HG02588 (cell line): ENCODE results near the gene PPP1R26.
"Not testable (repeated sequence)": the region's sequence is repeated elsewhere in the genome, so short reads cannot be mapped to it uniquely, and the experiment has no call there.

Experiments
- ATAC-seq: cut with Tn5 transposase; IDR thresholded peaks from one replicate; pipeline ENCODE4 v1.9.1; 2021; ENCODE audit warnings: mild to moderate bottlenecking, moderate library complexity; ENCODE audit not compliant: unreplicated experiment

The PPP1R26 gene, protein sequence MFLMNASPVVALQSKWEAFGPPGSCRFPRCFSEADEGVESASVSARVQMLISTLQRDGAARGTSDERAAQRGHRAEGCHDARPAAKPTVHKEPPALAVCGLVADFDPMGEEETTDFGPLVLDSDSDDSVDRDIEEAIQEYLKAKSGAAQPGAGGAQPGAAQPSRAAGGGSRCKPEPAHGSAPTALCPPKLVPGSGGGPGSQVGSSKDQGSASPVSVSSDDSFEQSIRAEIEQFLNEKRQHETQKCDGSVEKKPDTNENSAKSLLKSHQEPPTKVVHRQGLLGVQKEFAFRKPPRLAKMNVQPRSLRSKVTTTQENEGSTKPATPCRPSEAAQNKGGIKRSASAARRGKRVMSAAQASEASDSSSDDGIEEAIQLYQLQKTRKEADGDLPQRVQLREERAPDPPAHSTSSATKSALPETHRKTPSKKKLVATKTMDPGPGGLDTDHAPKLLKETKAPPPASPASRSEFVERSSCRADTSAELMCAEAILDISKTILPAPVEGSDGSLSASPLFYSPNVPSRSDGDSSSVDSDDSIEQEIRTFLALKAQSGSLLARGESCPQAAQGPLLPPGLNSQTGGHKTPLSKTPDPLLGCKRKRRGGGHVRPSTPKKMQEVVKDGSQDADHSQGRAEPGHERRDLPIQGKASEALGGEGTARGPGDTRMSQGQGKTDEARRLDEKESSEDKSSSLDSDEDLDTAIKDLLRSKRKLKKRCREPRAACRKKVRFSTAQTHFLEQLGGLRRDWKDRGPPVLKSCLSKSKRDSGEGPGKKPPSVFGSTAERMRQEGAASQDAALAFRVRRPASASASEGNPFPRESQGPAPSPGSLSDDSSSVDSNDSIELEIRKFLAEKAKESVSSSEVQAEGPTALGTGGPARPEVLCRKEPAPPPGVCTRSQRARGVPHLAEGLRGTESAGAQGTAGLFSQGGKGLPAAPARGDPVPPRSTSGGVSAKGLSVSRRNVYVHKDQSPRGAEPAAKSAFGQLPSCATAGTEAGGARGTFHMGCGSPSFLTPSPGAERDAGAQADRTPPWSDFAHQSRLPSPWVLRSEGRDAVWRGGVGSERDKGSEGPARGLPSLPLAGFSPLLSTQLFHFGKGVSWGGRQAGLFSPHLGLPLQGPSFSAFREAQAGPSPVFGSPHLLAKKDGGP (N-terminal part only)

DNA sequence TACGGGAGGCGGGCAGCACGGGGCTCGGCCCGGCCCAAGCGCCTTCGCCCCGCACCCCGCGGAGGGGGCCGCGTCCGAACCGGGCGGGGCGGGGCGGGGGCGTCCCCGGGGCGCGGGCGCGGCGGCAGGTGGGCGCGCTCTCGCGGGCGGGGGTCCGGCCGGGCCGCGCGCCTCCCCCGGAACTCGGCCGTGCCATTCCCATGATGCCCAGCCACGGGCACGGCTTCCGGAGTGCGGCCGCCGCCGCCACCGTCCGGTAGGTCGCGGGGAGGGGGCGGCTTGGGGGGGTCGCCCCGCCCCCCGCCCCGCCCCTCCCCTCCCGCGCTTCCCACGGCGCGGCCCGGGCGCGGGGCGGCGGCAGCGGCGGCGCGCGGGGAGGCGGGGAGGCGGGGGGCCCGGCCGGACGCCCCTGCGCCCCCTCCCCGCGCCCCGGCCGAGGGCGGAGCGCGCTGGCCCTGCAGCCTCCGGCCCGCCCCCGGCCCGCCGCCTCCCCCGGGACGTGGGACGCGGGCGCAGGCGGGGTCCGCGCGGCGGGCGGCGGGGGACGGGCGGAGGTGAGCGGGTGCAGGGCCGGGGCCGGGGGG, at the start of gene PPP1R26:
TSS of gene PPP1R26 (plus strand) at position 314 of the 584 bp plus-strand sequence. CDS start 4,729 bp downstream, outside the sequence.
- peak; percentile 43 for ATAC-seq

DNA sequence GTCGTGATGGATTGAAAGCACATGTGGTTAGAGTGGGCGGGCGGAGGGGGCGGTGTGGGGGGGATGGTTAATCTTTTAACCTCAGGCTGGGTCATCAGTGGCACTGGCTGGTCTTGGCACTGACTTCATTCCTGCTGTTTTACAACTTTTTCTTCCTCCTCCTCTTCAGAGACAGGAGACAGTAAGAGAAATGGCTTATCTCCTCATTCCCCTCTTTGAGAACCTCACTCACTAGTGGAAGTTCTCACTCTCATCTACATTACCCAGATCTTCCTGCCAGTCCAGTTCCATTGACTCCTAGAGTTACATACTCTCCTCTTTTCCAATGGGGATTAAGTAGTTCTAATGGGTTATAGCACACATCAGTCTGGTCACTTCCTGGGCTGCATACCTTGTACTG, 42.3 kb upstream of the PPP1R26 start:
- no peak for ATAC-seq

DNA sequence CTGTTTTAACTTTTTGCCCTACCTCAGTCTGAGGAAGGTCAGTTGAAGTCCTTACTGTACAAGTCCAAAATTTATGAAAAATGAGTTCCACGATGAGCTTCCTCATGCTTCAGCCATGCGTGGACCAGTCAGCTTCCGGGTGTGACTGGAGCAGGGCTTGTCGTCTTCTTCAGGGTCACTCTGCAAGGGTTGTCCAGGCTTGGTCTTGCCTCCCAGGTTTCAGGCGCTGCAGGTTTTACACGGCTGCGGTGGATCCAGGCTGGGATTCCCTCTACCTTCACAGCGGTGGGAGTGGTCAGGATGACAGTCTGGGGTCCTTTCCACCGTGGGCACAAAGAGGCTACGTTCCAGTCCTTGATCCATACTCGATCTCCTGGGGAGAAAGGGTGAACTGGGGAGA, 41.9 kb upstream of the PPP1R26 start:
- ATAC-seq: not testable (repeated sequence)

DNA sequence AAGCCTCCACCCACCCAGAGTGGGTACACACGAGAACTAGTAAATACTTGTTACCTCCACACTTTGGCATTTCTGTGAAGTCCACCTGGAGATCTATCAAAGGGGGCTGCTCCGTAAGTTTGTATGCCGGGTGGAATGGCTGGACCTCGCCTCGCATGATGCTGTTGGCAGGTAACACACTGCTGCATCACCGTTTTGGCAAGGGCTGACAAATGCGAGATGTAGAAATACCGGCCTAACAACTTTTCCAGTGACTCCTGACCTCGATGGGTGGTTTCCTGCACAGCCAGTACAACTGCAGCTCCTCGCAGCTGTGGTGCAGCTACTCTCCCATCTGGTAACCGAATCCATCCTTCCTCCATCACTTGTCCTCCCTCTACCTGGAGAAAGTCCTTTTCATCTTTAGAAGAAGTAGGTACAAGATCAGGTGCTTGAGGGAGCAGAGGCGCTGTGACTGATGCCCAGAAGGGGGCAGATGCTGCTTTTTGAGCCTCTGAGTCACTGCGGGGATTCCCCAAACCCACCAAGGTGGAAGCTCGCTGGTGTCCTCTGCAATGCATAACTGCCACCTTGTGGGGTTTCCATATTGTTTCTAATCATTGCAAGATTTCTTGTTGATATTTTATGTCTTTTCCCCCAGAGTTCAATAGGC, 40.9 kb upstream of the PPP1R26 start:
- not testable (repeated sequence) for ATAC-seq

DNA sequence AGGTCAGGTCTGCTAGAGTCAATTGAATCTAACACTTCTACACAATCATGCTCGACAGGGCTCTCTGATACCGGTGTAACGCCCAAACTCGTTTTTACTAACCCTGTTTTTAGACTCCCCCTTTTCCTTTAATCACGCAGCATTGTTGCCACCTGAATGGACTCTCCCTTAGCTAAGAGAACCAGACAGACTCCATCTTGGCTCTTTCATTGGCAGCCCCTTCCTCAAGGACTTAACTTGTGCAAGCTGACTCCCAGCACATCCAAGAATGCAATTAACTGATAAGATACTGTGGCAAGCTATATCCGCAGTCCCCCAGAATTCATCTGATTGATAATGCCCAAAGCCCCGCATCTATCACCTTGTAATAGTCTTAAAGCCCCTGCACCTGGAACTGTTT, 40.1 kb upstream of the PPP1R26 start:
- not testable (repeated sequence) for ATAC-seq

DNA sequence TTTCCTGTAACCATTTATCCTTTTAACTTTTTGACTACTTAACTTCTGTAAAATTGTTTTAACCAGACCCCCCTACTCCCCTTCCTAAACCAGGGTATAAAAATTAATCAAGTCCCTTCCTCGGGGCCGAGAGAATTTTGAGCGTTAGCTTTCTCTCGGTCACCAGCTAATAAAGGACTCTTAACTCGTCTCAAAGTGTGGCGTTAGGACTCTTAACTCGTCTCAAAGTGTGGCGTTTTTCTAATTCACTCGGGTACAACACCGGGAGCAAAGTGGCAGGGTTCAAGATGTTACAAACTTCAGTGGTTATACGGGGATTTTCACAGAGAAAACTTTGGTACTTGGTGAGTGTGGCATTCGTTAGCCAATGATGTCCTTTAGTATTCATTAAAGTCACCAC, 39.7 kb upstream of the PPP1R26 start:
- no peak for ATAC-seq

DNA sequence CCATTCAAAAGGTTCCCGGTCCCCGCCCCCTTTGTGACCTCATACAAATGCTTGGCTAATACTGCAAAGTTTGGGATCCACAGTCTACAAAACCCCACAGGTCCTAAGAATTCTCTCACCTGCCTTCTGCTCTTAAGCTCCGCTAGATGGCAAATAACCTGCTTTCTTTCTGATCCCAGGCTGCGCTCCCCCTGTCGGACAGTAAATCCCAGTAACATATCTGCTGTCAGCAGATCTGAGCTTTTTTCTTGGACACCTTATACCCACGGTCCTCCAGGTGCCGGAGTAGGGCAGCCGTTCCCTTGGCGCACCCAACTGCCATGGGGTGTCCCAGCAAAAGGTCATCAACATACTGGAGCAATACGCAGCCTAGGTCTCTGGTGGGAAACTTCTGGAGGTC, 39.0 kb upstream of the PPP1R26 start:
- ATAC-seq: no peak

DNA sequence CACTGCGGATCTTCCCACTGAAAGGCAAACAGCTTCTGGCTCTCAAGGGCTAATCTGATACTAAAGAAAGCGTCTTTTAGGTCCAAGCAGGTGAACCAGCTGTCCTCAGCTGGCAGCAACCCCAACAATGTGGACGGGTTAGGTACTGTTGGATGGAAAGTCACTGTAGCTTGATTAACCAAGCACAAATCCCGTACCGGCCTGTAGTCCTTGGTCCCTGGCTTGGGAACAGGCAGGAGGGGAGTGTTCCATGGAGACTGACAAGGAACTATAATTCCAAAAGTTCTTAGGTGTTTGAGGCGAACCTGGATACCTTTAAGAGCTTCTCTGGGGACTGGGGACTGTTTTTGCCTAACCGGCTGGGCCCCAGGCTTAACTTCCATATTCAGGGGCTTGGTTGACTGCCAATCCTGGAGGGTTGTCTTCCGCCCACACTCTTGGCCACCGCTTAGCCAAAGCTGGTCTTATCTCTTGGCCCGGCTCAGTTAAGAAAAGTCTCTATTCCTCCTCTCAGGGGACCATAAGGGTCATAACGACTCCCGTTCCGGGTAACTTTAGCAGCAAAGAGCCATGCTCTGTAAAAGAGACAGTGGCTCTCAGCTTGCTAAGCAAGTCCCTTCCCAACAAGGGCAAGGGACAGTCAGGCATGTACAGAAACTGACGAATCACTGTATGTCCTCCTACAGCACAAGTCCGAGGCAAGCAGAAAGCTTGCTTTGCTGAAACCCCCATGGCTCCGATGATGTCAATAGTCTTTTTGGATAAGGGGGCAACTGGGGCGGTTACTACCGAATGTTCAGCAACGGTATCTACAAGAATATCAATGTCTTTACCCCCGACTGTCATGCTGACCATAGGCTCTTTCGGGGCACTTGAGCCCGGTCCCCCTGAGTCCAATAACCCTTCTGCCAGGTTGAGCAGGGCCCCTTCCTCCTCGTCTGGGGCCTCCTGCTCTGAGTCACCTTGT, 38.2 kb upstream of the PPP1R26 start:
- ATAC-seq: not testable (repeated sequence)

DNA sequence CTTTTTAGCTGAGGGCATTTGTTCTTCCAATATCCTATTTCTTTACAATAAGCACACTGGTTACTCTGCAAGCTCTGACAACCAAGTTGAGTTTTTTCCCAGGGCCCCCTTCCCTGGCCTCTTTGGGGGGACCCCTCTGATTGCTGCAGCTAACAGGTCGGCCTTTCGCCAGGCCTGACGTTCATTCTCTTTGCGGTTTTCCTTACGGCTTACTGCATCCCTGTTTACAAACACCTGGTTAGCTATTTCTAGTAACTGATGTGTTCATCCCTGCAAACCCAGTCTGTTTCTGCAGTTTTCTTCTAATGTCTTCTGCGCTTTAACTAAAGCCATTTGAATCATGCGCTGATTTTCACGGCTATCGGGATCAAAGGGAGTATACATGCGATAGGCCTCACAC, 37.5 kb upstream of the PPP1R26 start:
- no peak for ATAC-seq

DNA sequence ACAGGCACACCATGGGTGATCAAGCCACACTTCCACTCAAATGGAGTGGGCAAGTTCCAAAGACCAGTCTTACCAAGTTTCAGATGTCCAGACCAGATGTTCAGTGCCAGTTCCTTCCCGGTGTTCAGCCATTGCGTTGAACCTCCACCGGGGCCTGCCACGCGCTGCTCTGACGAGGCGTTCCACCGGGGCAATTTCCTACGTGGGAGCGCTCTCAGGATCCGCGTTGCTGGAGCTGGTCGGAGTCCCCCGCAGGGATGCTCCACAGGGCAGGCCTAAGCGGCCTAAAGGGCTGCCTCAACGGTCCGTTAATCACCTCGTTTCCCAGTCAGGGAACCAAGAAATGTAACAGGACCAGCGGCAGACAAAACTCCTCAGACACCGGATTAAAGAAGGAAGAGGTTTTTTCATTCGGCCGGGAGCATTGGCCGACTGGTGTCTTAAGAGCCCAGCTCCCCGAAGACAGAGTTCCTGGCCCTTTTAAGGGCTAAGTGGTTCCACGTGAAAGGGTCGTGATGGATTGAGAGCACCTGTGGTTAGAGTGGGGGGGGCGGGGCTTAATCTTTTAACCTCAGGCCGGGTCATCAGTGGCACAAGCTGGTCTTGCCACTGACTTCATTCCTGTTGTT, 35.7 kb upstream of the PPP1R26 start:
- no peak for ATAC-seq

DNA sequence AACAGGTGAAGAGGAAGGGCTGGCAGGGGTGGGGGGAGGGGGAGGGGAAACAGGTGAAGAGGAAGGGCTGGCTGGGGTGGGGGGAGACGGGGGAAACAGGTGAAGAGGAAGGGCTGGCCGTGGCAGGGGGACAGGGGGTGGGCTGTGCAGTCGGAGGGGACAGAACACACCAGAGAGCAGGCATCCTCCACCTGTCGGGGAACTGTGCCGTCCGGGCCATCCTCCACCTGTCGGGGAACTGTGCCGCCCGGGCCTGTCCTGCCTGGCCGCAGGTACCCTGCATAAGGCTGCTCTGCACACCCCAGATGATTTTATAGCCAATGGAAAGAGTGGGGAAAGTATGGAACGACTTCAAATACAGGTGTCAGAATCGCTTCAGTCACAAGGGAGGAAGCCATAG, 32.5 kb upstream of the PPP1R26 start:
- no peak for ATAC-seq

DNA sequence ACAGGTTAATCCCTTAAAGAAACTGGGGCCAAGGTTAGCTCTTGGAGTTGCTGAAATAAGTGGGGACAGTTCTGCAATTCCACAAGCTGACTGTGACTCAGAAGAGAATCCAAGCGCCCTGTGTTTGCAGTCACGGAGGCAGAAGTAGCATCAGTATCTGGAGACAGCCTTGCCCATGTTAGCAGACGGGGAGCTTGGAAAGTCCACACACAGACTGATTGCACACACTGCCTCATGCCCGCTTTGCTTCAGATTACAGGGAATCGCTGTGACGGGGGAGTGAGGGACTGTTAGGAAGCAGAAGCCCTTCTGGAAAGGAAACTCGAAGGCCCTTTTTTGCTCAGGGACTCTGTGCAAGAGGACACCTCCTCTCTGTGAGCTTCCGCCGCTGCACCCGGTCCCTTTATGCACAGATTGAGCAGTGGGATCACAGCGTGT, 30.9 kb upstream of the PPP1R26 start:
- no peak for ATAC-seq

DNA sequence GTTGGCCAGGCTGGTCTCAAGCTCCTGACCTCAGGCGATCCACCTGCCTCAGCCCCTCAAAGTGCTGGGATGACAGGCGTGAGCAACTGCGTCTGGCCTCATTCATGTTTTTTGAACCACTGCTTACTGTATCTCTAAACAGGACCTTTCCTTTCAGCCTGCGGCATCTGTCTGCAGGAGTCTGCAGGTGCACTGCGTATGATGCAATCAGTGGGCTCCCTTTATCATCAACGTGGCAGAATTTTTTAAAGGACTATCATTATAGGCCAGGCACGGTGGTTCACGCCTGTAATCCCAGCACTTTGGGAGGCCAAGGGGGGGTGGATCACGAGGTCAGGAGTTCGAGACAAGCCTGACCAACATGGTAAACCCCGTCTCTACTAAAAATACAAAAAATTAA, 30.1 kb upstream of the PPP1R26 start:
- ATAC-seq: not testable (repeated sequence)

DNA sequence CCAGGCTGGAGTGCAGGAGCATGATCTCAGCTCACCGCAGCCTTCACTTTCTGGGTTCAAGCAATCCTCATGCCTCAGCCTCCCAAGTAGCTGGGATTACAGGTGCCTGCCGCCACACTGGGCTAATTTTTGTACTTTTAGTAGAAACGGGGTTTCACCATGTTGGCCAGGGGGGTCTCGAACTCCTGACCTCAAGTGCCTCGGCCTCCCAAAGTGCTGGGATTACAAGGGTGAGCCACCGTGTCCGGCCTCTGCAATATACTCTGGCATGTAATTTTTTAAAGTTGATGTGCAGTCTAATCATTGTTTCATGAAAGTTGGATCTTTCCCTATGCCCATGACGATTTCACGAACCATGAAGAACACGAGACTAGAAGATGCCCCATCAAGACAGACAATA, 28.6 kb upstream of the PPP1R26 start:
- no peak for ATAC-seq

DNA sequence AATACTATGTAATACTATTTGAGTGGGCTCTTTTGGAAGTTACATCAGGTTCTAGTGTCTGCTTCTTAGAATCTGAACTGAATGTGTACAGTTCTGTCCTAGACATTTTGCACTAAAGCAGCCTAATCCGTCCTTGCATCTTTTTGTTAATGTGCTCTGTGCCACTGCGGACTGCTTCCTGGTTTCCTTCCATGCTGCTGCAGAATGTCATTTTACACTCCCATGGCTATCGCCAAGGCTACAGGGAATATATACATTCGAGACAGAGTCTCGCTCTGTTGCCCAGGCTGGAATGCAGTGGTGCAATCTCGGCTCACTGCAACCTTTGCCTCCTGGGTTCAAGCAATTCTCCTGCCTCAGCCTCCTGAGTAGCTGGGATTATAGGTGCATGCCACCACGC, 27.7 kb upstream of the PPP1R26 start:
- ATAC-seq: not testable (repeated sequence)

DNA sequence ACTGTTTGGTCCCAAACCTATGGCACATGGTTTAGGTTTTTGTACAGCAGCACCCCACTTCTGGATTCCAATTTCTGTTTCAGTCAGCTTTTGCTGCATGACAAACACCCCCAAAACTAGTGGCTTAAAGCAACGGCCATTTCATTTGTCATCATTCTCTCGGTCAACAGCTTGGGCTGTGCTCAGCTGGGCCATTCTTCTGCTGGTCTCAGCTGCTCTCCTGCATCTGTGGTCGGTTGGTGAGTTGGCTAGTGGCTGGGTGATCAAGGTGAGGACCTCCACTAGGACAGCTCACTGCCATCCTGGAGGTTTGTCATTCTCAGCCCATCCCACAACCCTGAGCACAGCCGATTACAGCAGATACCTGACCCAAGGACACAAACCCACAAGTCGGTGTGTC, 24.8 kb upstream of the PPP1R26 start:
- no peak for ATAC-seq

DNA sequence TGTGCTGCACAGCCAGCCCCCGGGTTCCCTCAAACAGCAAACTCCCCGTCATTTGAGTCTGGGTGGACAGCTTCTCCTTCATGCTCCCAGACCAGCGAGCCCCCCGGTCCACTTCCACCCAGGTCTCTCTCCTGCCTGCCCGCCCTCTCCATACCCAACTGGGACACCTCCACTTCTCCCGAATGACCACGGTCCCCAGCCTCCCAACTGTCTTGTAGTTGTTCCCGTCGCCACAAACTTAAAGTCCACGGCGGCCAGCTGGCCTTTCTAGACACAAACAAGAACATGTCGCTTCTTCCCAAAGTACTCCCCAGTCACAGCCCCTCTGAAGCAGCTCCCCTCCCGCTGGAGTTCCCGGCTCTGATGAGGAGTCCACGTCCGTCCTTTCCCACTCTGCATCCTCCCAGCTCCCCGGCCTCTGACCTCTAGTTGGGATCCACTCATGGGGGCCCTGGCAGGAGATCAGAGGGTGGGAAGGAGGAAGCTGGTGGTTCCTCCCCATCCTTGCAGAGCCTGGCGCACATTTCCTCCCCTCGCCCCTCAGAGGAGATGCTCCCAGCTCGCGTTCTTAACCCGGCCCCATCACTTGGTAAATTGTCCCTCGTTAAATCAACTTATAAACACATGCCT, 24.1 kb upstream of the PPP1R26 start:
- no peak for ATAC-seq

DNA sequence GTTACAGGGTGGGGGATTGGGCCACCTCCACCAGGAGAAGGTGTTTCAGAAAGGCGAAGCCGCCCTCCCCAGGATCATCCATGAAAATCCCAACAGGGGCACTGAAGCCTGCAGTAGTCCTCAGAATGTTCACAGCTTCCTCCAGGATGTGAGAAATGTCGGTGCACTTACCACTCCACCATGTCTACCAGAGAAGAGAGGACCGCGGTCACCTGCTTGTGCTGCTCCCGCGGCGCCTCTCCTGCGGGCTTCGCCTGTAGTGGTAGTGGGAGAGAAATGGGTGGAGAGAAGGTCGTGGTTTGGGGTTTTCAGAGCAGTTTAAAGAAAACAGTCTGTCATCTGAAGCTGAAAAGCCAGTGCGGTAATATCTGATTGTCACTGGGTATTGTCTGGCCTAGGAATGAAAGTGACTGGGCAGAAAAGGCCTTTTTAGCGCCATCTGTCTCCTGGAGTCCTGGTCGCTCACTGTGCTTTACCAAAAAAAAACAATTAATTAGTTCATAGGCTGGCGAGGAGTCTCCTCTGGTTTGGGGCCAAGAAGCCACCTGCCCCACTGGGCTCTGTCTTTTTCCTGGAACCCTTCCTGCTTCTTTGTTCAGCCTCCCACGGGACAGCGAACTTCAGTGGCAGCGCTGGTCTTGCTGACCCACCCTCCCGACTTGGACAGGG, 23.0 kb upstream of the PPP1R26 start:
- no peak for ATAC-seq
